ENCODE data around the gene CTSC.
A peak's percentile ranks its signal among the peaks of the same experiment; 100 is the strongest.

The CTSC gene

DNA sequence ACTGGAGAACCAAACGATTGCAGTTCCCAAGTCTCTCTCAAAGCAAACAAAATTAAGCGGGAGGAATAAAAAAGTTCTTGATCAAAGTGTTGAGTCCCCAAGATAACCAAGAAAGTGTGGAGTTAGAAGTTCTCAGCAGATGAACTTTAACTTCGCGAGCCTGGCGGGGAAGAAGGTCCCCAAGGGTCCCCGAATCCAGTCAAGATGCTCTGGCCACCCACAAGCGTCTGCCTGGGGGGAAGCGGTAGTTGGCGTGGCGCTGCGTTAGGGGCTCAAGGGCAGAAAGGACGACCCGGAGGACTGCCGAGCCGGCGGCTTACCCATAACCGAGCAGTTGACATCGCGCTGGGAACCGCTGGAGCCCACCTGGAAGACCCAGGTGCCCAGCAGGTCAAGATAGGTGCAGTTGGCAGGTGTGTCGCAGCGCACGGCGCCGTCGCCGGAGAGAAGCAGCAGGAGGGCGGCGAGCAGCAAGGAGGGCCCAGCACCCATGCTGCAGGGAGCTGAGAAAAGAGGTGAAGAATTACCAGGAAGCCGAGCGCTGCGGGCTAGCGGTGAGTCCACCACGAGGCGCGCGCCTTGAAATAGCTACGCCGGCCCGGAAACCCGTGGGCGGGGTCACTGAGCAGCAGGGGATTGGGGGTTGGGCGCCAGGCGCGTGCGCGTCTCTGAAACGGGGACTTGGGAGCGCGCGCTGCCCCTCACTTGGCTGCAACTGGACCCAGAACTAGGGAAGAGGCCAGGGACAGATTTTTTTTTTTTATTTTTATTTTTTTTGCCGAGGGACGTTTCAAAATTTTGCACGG lies at the start of gene CTSC:
Gene CTSC, minus strand, starts transcription at position 556 of the 806 bp plus-strand sequence. Its CDS starts 64 bp downstream, at position 492.
- peak; percentile 36 for DNase-seq

DNA sequence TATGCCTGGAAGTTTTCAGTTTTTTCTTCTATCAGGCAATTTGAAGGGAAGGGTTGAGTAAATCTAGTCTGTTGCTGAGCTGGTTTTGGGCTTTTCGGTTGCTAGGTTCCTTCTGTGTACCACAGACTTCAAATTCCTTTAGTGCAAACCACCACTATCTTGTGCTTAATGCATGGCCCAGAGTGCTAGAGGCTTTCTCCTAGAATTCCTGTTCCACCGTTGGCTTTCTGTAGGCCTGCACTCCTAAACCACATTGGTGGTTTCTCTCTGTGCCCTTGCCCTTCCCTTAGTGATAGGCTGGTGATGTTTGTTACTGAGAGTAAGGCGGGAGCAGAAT lies 47.1 kb upstream of the CTSC start:
- no peak for DNase-seq

- DNase-seq, result no peak
These were observed 46.6 kb upstream of the CTSC start for GRCh38 chr11:88384004-88384668.

GRCh38 chr11:88383447-88383846 lies 45.9 kb upstream of the CTSC start:
- no peak for DNase-seq

DNA sequence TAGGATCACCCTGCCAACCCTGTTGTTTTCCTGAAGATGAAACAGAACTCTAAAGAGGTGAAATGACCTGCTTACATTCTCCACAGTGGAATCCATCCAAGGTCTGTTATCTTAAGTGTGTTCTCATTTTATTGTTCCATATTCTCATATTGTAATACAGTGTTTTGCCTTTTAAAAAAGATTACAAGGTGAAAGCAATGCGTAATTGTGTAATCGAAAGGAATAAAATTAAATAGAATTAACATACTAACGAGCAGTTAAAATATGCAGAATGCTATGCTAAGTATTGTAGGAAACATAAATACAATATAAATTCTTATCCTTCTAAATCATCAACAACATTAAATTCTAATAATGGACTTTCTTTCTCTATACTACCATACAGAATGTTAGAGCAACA lies 41.6 kb upstream of the CTSC start:
- DNase-seq, result no peak

DNA sequence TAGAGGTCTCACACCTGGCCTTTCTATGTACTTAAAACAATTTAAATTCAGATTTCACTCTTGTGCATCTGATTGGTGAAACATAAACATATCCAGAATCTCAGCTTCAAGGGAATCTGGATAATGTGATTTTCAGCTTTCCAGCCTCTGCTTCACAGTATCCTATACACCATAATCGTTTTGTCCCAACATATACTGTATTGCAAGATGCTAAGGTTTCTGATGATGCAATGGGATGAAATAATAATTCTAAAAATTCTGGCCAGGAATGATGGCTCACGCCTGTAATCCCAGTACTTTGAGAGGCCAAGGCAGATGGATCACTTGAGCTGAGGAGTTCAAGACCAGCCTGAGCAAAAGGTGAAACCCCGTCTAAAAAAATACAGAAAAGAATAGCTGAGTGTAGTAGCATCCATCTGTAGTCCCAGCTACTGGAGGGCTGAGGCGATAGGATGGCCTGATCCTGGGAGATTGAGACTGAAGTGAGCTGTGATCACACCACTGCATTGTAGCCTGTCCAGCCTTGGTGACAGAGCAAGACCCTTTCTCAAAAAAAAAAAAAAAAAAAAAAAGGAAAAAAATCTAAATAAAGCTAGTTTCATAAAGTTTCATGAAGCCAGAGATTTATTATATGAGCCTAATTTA lies 41.0 kb upstream of the CTSC start:
- DNase-seq, result no peak

GRCh38 chr11:88377646-88378045 lies 40.1 kb upstream of the CTSC start:
- no peak for DNase-seq

DNA sequence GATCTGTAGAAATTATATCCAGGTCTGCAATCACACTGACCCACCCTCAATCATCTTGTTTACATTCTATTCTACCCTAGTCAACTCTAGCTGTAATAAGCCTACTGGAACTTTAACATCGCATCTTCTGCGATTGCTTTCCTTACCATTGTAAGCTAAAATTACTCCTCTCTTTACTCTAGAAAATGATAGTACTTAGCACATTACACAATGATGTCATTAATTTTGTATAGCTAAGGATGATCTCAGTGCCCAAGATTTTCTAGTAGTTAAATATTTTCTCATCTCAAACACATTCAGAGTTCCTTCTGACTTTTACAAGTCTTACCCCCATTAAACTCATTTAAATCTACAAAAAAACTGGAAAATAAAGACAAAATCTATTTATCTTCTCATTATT lies 39.6 kb upstream of the CTSC start:
- DNase-seq, result no peak

GRCh38 chr11:88375927-88376470 lies 38.5 kb upstream of the CTSC start:
- no peak for DNase-seq

- no peak for DNase-seq
These were observed 33.2 kb upstream of the CTSC start for GRCh38 chr11:88370782-88371181.

DNA sequence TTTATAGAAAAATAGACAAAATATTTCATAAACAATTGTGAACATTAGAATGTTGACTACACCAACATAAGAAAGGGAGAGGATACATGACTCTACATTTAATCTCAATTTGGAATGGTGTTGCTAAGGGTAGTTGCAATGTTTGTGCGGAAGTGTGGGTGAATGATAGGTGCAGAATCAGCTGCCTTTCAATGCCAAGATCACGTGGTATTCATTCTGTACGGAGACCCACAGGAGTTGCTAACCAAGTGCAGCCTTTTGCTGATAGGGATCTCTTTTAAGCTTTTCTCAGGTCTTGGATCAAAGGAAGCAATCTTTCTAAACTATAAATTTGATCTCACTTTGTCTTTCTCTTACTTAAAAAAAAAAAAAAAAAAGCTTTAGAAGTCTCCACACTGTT lies 29.8 kb upstream of the CTSC start:
- DNase-seq, result no peak

GRCh38 chr11:88363648-88364065 lies 26.1 kb upstream of the CTSC start:
- no peak for DNase-seq

GRCh38 chr11:88363004-88363403 lies 25.5 kb upstream of the CTSC start:
- no peak for DNase-seq

DNA sequence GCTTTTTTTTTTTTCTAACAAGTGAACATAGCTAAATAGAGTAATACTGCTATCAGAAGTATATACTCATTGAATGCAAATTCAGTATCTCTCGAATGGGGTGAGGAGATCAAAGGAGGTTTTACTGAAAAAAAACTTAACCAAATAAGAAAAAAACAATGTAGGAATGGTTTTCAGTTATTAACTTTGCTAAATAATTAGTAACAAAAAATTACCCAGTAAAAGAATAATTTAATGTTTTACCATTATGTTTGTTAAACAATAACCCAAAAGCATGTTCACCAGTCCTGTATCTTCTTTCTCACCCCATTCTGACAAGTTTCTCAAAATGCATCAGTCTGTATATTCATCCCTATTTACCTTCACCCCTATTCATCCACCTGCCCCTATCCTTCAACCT lies 22.6 kb upstream of the CTSC start:
- DNase-seq, result no peak

DNA sequence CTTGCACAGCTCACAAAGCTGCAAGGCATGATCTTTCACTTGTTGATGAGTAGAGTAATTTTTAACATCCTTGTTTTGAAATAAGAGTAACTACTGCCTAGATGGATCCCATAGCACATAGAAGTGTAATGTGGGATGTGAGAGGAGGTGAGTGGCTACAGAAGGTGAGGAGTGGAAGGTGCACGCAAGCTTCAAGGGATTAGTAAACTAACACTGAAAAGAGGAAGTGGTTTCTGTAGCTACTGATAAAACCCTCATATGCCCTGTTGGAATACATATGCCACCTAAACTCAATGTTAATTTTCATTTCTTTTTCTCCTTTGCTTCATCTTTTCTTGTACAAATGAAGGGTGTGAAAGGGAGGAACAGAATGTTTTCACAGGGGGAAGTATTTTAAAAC lies 22.0 kb upstream of the CTSC start:
- no peak for DNase-seq

DNA sequence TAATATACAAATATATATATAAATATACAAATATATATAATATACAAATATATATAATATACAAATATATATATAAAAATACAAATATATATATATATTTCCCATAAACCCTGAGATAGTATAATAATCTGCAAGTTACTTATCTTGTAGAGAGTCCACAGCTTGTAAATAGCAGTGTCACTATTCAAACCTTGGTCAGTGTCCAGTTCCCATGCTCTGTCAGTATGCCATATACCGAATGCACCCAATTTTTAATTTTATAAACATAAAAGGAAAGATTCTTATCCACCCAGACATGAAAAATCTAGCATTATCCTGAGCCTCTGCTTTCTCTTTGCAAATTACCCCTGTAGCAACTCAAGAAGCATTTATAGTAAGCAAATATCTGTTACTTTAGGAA lies 21.6 kb upstream of the CTSC start:
- no peak for DNase-seq

- DNase-seq, result no peak
These were observed 20.5 kb upstream of the CTSC start for GRCh38 chr11:88358040-88358431.

- DNase-seq, result no peak
These were observed 19.9 kb upstream of the CTSC start for GRCh38 chr11:88357323-88358039.

- no peak for DNase-seq
These were observed 18.4 kb upstream of the CTSC start for GRCh38 chr11:88355887-88356286.

GRCh38 chr11:88354912-88355311 lies 17.4 kb upstream of the CTSC start:
- DNase-seq, result no peak

- DNase-seq, result no peak
These were observed 16.4 kb upstream of the CTSC start for GRCh38 chr11:88353835-88354496.

DNA sequence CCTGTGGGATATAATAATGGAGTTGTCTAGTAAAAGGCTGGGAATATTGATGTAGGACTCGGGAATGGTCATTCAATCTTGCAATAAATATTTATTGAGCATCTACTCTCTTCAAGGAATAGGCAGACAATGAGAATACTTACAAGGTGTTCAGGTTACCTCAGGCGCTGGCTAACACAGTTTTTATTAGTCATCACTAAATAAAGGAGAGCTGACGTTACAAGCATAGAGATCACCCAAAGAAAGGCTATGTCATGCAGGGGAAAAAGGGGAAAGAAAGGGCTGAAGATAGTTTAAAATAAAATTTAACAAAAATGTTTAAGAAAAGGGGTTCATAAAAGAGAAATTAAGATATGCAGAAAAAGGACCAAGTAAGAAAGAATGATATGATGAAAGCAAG lies 15.8 kb upstream of the CTSC start:
- no peak for DNase-seq

DNA sequence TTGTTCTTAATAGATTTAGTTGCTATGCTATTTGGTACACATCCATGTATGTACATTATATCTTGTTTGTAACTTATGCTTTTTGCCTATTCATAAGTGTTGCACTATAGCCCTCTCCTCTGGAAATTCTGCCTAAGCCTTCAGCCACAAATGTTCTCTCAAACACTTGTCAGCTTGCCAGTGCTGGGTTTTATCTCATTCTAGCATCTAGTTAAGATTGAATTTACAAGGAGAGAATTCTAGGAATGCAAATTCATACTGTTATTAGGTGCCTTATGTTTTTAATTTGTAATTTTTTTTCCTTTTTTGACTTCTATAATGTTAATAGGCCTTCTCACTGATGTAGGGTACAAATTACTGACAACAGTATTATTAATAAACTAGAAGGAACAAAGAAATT lies 14.6 kb upstream of the CTSC start:
- DNase-seq, result no peak
